Upper lobe of left lung (tissue), 6 donors: ENCODE data around the gene NIPBL. TPM values are rescaled to one million over a fixed set of nuclear protein-coding genes. Genes with fewer than 3 reads are reported as not detected.

Experiments used
- ATAC-seq, 2 donors: fragments of 200-7000 bp; cut with Tn5 transposase; one replicate each; pipeline ENCODE4 v1.9.1; 2022; ENCODE audit warnings: mild to moderate bottlenecking in 2 of 2, moderate library complexity in 2 of 2; ENCODE audit not compliant: low FRiP score in 2 of 2
- DNase-seq, 2 donors: peaks; one replicate each; pipeline ENCODE4 v3.0.0-alpha.2; 2019 to 2020
- H3K27ac ChIP-seq, 4 donors: fragments of 200-600 bp; sonication (generic); one replicate each; pipeline ENCODE4 v1.5.1; 2016 to 2019
- H3K27me3 ChIP-seq, 4 donors: fragments of 200-600 bp; sonication (generic); one replicate each; pipeline ENCODE4 v1.5.1; 2017 to 2019
- H3K36me3 ChIP-seq, 4 donors: fragments of 200-600 bp; sonication (generic); one replicate each; pipeline ENCODE4 v1.5.1; 2016 to 2019
- H3K4me1 ChIP-seq, 4 donors: fragments of 200-600 bp; sonication (generic); one replicate each; pipeline ENCODE4 v1.5.1; 2018 to 2019
- H3K4me3 ChIP-seq, 4 donors: fragments of 200-600 bp; sonication (generic); one replicate each; pipeline ENCODE4 v1.5.1; 2017 to 2019; ENCODE audit warnings: mild to moderate bottlenecking in 2 of 4, moderate library complexity in 1 of 4
- H3K9me3 ChIP-seq, 4 donors: fragments of 200-600 bp; sonication (generic); one replicate each; pipeline ENCODE4 v1.5.1; 2018 to 2019
- EP300 ChIP-seq, 4 donors: sonication (generic); formaldehyde crosslinking; IDR thresholded peaks; one replicate each; pipeline ENCODE4 v1.5.1; 2017; ENCODE audit warnings: antibody characterized with exemption in 4 of 4, control low read depth in 2 of 4
- POLR2A ChIP-seq, 4 donors: fragments of 450-650 bp; IDR thresholded peaks; one replicate each; pipeline ENCODE4 v1.5.1; 2016 to 2017; ENCODE audit warnings: antibody characterized with exemption in 4 of 4, mild to moderate bottlenecking in 2 of 4
- POLR2AphosphoS5 ChIP-seq, 2 donors: sonication (generic); formaldehyde crosslinking; IDR thresholded peaks; one replicate each; pipeline ENCODE4 v1.5.1; 2017; ENCODE audit warnings: antibody characterized with exemption in 2 of 2
- WGBS, 2 donors: methylation state at CpG; one replicate each; pipeline ENCODE4 v1.1.5; 2017 to 2018; 5-methylcytosine and 5-hydroxymethylcytosine counted together
- total RNA-seq, 6 donors: library from RNA; depleted of rRNA in 4 of 6; stranded (reverse); fragments of >200 nt in 4 of 6; gene quantifications; one replicate each; pipeline versions ENCODE4 v1.1.0 to v1.2.1, GENCODE V29; 2016 to 2021
- TF ChIP-seq, protein P1 (sequence below), 6 experiments: fragments of 450-650 bp in 4 of 6; fragments of 200-600 bp in 2 of 6; sonication (generic) in 2 of 6; IDR thresholded peaks; one replicate each; pipeline ENCODE4 v1.5.1; 2016 to 2019; ENCODE audit warnings: antibody characterized with exemption in 6 of 6
- donor health status: DM: no; HTN: no; CAD: no; lungs with moderate emphysema.
- donor health status: DM: no; HTN: yes; CAD: no; lungs with severe emphysema.

The NIPBL gene
- total RNA-seq, 6 donors from 2014 or later, result 39.2 to 75.2 (median 55.3) TPM

DNA sequence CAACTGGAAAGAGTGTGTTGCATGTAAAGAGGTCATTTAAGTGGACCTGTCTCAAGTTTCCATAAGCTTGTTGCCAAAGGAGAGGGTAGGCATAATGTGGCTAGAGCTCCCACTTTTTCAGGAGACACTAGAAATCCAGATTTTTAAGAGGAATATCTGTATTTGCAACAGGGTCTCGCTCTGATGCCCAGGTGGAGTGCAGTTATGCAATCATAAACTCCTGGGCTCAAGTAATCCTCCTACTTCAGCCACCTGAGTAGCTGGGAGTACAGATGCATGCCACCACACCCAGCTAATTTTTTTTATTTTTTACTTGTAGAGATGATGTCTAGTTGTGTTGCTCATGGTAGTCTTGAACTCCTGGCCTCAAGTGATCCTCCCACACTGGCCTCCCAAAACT lies 183.5 kb downstream of the NIPBL start:
- ATAC-seq (no peak), DNase-seq (no peak)
- H3K36me3 ChIP-seq, result peaks cover 17 to 85% (median 50%) of the 10 kb centered on the region in 4 donors
- H3K27ac ChIP-seq, result no peak overlapping the region
- WGBS, 2 donors, result 87 to 90% methylated on average over 1 of the region's 1 CpG
- H3K9me3 ChIP-seq, result no peaks in the 10 kb centered on the region
- no peak overlapping the region for H3K4me3 ChIP-seq
- H3K4me1 ChIP-seq, result no peaks in the 10 kb centered on the region
- no peak for TF ChIP-seq POLR2AphosphoS5 (IDR thresholded peaks at IDR 0.05)
- TF ChIP-seq, protein P1, sequence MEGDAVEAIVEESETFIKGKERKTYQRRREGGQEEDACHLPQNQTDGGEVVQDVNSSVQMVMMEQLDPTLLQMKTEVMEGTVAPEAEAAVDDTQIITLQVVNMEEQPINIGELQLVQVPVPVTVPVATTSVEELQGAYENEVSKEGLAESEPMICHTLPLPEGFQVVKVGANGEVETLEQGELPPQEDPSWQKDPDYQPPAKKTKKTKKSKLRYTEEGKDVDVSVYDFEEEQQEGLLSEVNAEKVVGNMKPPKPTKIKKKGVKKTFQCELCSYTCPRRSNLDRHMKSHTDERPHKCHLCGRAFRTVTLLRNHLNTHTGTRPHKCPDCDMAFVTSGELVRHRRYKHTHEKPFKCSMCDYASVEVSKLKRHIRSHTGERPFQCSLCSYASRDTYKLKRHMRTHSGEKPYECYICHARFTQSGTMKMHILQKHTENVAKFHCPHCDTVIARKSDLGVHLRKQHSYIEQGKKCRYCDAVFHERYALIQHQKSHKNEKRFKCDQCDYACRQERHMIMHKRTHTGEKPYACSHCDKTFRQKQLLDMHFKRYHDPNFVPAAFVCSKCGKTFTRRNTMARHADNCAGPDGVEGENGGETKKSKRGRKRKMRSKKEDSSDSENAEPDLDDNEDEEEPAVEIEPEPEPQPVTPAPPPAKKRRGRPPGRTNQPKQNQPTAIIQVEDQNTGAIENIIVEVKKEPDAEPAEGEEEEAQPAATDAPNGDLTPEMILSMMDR (IDR thresholded peaks at IDR 0.05), result no peak
- no peak for TF ChIP-seq EP300 (IDR thresholded peaks at IDR 0.05)
- no peak for TF ChIP-seq POLR2A (IDR thresholded peaks at IDR 0.05)
- no peaks in the 10 kb centered on the region for H3K27me3 ChIP-seq

DNA sequence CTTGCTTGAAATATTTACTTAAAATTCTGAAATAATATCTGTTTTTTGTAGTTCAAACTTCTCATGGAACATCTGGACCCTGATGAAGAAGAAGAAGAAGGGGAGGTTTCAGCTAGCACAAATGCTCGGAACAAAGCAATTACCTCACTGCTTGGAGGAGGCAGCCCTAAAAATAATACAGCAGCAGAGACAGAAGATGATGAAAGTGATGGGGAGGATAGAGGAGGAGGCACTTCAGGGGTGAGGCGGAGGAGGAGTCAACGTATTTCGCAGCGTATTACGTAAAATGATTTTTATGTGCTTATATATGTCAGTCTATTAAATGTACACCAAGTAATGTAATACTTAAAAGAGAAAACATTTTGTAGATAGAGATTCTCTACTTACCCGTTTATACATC lies 187.2 kb downstream of the NIPBL start:
- Histone ChIP-seq H3K27ac (no peak overlapping the region), H3K9me3 (no peaks in the 10 kb centered on the region), H3K4me3 (no peak overlapping the region), H3K36me3 (peaks cover 14 to 73% (median 36%) of the 10 kb centered on the region in 4 donors), H3K27me3 (no peaks in the 10 kb centered on the region), H3K4me1 (no peaks in the 10 kb centered on the region)
- 96% methylated on average over 7 of the region's 7 CpGs for WGBS, 2 donors
- ATAC-seq (no peak), DNase-seq (no peak)
- TF ChIP-seq POLR2AphosphoS5 (IDR thresholded peaks at IDR 0.05), result no peak
- TF ChIP-seq, protein P1 (IDR thresholded peaks at IDR 0.05), result no peak
- no peak for TF ChIP-seq POLR2A (IDR thresholded peaks at IDR 0.05)
- no peak for TF ChIP-seq EP300 (IDR thresholded peaks at IDR 0.05)

GRCh38 chr5:37064442-37064841 lies 187.9 kb downstream of the NIPBL start:
- H3K27ac ChIP-seq, result no peak overlapping the region
- peaks cover 14 to 66% (median 31%) of the 10 kb centered on the region in 4 donors for H3K36me3 ChIP-seq
- no peak for ATAC-seq
- no peak for DNase-seq
- H3K4me3 ChIP-seq, result no peak overlapping the region
- WGBS, 2 donors, result 96% methylated on average over 9 of the region's 9 CpGs
- TF ChIP-seq POLR2AphosphoS5 (IDR thresholded peaks at IDR 0.05), result no peak
- TF ChIP-seq POLR2A (IDR thresholded peaks at IDR 0.05), result no peak
- TF ChIP-seq, protein P1 (IDR thresholded peaks at IDR 0.05), result no peak
- TF ChIP-seq EP300 (IDR thresholded peaks at IDR 0.05), result no peak
- H3K4me1 ChIP-seq, result no peaks in the 10 kb centered on the region
- no peaks in the 10 kb centered on the region for H3K27me3 ChIP-seq
- no peaks in the 10 kb centered on the region for H3K9me3 ChIP-seq

DNA sequence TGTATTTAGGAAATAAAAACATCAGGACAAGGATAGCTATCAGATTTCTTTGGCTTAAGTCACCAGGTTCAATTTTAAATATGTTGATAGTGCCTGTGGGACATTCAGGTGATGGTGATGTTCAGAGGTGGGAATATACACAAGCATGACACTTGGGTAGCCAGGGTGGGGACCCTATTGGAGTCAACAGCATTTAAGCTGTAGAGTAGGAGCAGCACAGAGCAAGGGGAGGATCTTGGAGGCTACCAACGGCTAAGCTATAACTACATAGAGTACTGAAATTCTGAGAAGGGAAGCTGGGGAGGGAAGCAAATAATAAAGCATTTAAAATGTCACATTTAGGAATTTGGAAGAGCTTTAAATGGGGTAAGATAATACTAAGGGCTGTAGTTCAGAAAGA lies 194.9 kb downstream of the NIPBL start:
- H3K9me3 ChIP-seq, result no peaks in the 10 kb centered on the region
- ATAC-seq, result no peak
- no peak for DNase-seq
- no peak overlapping the region for H3K27ac ChIP-seq
- H3K27me3 ChIP-seq, result no peaks in the 10 kb centered on the region
- WGBS, 2 donors, result 68 to 70% methylated on average over 1 of the region's 1 CpG
- H3K4me3 ChIP-seq, result no peak overlapping the region
- no peak for TF ChIP-seq EP300 (IDR thresholded peaks at IDR 0.05)
- TF ChIP-seq POLR2A (IDR thresholded peaks at IDR 0.05), result no peak
- no peak for TF ChIP-seq POLR2AphosphoS5 (IDR thresholded peaks at IDR 0.05)
- TF ChIP-seq, protein P1 (IDR thresholded peaks at IDR 0.05), result no peak
- peaks cover 0 to 3% (median 1%) of the 10 kb centered on the region in 4 donors for H3K4me1 ChIP-seq
- no peaks in the 10 kb centered on the region for H3K36me3 ChIP-seq

DNA sequence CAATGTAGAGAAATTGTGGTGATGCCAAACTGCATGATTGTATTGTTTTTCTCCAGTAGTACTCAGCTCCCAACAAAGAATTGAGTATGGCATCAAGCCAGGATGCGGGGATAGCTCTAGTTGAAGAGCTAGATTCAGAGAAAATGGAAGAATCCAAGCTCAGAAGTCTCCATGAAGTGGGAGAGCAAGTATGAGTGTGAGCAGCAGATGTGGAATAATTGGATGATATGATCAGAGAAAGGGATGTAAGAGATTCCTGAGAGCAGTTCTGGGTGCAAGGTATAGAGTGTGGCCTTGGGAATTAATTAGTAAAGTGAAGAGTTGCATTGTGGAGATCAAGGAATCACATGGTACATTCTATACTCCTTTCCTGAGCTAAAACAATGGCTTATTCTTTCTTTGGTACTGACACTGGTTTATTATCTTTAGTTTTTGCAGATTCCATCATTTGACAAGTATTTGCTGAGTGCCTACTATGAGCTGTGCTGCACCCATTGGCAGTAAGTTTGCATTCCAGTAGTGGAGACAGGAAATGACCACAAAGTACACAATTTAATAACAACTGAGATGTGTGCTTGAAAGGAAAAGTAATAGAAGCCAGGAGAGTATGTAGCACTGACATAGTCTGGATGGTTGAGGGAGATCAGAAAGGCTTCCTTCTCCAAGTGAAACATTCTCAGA lies 195.5 kb downstream of the NIPBL start:
- H3K27me3 ChIP-seq, result no peaks in the 10 kb centered on the region
- TF ChIP-seq, protein P1 (IDR thresholded peaks at IDR 0.05), result no peak
- TF ChIP-seq EP300 (IDR thresholded peaks at IDR 0.05) (no peak), POLR2AphosphoS5 (IDR thresholded peaks at IDR 0.05) (no peak), POLR2A (IDR thresholded peaks at IDR 0.05) (no peak)
- H3K36me3 ChIP-seq, result no peaks in the 10 kb centered on the region
- H3K4me3 ChIP-seq, result no peak overlapping the region
- no peak for ATAC-seq
- DNase-seq, result no peak
- H3K9me3 ChIP-seq, result no peaks in the 10 kb centered on the region
- WGBS, 2 donors, result 70 to 75% methylated on average over 1 of the region's 1 CpG
- peaks cover 0 to 3% (median 1%) of the 10 kb centered on the region in 4 donors for H3K4me1 ChIP-seq
- no peak overlapping the region for H3K27ac ChIP-seq
